ENCODE data around the gene TIMP2. TPM values are rescaled to one million over a fixed set of nuclear protein-coding genes. Genes with fewer than 3 reads are reported as not detected.

TIMP2 gene
- total RNA-seq, 1 experiment from 2014 or later = 29.0 TPM

GRCh38 chr17:78900816-78901215 is 24.4 kb downstream of the TIMP2 start:
- H2BK5ac ChIP-seq (ENCODE audit: insufficient read length, low read length) = no peak overlapping the region
- H3K27ac Mint-ChIP-seq = no peak overlapping the region
- no peak overlapping the region for H2BK15ac ChIP-seq (ENCODE audit: low read depth, low read length)
- H2BK20ac ChIP-seq (ENCODE audit: low read depth, low read length, poor library complexity, severe bottlenecking) = no peak overlapping the region
- H3K56ac ChIP-seq (ENCODE audit: insufficient read length, low read depth, low read length) = no peak overlapping the region
- H3K4ac ChIP-seq (ENCODE audit: low read depth, low read length) = no peak overlapping the region
- H3T11ph ChIP-seq (ENCODE audit: low read length) = no peak overlapping the region
- H4K5ac ChIP-seq (ENCODE audit: insufficient read length, low read depth, low read length) = no peak overlapping the region
- no peaks in the 10 kb centered on the region for H3K9me3 ChIP-seq (ENCODE audit: control insufficient read depth, low read depth, low read length)
- no peaks in the 10 kb centered on the region; a peak in 1 of 5 replicates for H3K9me3 Mint-ChIP-seq
- H3K23me2 ChIP-seq (ENCODE audit: insufficient read length, low read depth, low read length, poor library complexity, severe bottlenecking) = no peaks in the 10 kb centered on the region
- no peak overlapping the region for H2AFZ ChIP-seq (ENCODE audit: low read length)
- no peaks in the 10 kb centered on the region for H3K27me3 ChIP-seq (ENCODE audit: insufficient read depth, low read length)
- no peak overlapping the region for H3K27ac ChIP-seq (ENCODE audit: insufficient read length, low read depth, low read length)
- H3K14ac ChIP-seq (ENCODE audit: insufficient read depth, low read length) = no peak overlapping the region
- no CpG with 5 or more reads among the region's 29 CpGs for WGBS (ENCODE audit: extremely low coverage, insufficient read length, low lambda C conversion rate)
- no peak overlapping the region for H3K9ac ChIP-seq (ENCODE audit: extremely low read depth, insufficient read length, low read length)
- DNase-seq = no peak
- no peaks in the 10 kb centered on the region for H3K27me3 Mint-ChIP-seq (ENCODE audit: low read depth)
- H3K4me1 Mint-ChIP-seq = peaks cover 22 to 48% of the 10 kb centered on the region in 2 experiments
- H2BK120ac ChIP-seq (ENCODE audit: low read depth, low read length, poor library complexity, severe bottlenecking) = no peak overlapping the region
- H3K4me3 Mint-ChIP-seq = no peak overlapping the region
- no peaks in the 10 kb centered on the region for H4K20me1 ChIP-seq (ENCODE audit: control insufficient read depth, insufficient read depth, insufficient read length)
- H3K18ac ChIP-seq (ENCODE audit: insufficient read length, low read depth, low read length) = no peak overlapping the region
- H3K36me3 Mint-ChIP-seq (ENCODE audit: insufficient read depth in 1 of 3, low read depth in 3 of 3) = peaks cover 0 to 8% (median 5%) of the 10 kb centered on the region in 3 experiments; a peak in 5 of 7 replicates
- H3K4me2 ChIP-seq (ENCODE audit: insufficient read depth, insufficient read length, low read length) = no peak overlapping the region
- 0 out of 2 replicates have a peak, but pooled peaks cover 1% of the 10 kb centered on the region for H3K4me1 ChIP-seq (ENCODE audit: insufficient read depth, low read length)
- H3K79me1 ChIP-seq (ENCODE audit: insufficient read depth, low read depth, low read length, poor library complexity, severe bottlenecking) = peaks cover 3% of the 10 kb centered on the region
- H2AK5ac ChIP-seq (ENCODE audit: insufficient read length, low read length) = no peak overlapping the region
- no peak overlapping the region for H4K91ac ChIP-seq (ENCODE audit: insufficient read length, low read depth, low read length)
- no peaks in the 10 kb centered on the region for H3K79me2 ChIP-seq (ENCODE audit: insufficient read depth, low read length)
- no peak overlapping the region for H4K8ac ChIP-seq (replicated peaks; ENCODE audit: insufficient read length, low read depth, low read length)
- no peak overlapping the region for H3K23ac ChIP-seq (ENCODE audit: insufficient read length, low read depth, low read length)
- TF ChIP-seq CTCF (conservative IDR thresholded peaks at IDR 0.05) = no peak
- H2BK12ac ChIP-seq (ENCODE audit: insufficient read length, low read depth, low read length) = no peak overlapping the region

Measured in H9 (cell line).